AG20443 (cell line): ENCODE data around the gene UBA1.
"Not testable (repeated sequence)": the region's sequence is repeated elsewhere in the genome, so short reads cannot be mapped to it uniquely, and the experiment has no call there.

ENCODE experiments used
- DNase-seq: peaks from one replicate; pipeline ENCODE4 v3.0.0; 2012; ENCODE audit warnings: low spot score, mixed read lengths

UBA1 gene

DNA sequence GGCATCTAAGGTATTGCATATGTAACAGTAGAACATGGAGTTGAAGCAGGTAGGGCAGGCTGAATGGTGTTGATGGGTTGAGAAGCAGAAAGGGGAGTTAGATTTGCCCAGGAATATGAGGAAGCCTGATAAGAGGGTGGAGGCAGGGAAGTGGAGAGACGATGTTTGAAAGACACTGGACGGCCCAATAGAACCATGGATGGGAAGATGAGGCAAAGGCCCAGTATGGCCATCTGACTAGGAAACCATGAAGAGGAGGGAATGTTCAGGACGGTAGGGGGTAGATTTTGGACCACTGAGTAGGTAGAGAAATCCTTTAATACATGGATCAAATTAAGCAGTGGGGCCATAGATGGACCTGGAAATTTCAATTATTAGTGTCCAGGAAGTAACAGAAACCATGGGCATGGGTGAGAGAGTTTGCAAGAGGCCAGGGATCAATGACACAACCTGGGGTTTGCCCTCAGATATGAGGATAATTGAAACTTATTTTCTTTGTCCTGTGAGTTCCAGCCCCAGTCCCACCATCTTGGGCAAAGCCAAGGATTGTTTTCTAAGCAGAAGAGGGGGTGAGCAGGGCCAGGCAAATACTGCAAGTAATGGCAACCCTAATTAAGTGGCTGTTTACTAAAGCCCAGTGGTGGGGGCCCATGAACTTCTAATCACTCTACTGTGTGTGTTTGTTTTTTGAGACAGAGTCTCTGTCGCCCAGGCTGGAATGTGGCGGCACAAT is 36.7 kb downstream of the UBA1 start:
- no peak for DNase-seq

DNA sequence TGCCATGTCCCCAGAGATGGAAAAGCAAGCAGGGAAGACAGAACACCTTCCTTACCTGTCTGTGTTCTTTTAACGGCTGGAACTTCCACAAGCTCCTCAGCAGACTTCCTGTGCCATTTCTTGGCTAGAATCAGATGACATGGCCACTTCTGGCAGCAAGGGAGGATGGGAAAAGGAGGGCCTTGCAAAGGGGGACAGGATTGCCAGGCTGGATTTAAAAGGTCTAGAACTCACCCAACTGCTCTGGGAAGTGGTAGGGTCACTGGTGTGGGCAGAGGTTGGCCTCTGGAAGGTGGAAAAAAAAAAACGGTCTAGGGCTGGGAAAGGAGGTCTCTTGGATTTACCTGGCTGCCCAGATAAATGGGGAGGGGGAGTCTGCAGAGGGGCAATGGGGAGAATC is 37.5 kb downstream of the UBA1 start:
- no peak for DNase-seq

DNA sequence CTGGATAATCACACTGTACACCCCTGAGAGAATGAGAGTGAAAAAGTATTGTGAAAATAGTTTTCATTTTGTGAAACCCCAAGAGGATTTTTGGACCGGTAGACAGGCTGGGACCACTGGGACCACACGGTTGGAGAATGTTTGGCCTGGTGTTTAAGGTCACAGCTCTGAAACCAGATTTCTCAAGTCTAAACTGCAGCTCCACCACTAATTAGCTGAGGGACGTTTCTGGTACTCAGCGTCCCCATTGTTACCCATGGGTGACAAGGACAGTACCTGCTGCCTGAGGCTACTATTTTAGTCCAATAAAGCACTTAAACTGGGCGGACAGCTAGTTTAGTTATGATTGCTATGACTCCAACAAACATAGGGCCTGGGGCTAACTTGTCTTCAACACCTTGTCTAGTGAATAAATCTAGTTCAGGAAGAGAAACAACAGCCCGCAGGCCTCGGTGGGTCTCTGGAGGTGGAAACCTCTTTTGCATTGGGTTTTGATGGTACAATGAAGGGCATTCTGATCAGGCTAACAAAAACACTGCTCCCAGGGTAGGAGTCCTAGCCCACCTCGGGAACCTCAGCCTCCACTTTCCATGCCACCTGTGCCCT is 38.7 kb downstream of the UBA1 start:
- DNase-seq: no peak

DNA sequence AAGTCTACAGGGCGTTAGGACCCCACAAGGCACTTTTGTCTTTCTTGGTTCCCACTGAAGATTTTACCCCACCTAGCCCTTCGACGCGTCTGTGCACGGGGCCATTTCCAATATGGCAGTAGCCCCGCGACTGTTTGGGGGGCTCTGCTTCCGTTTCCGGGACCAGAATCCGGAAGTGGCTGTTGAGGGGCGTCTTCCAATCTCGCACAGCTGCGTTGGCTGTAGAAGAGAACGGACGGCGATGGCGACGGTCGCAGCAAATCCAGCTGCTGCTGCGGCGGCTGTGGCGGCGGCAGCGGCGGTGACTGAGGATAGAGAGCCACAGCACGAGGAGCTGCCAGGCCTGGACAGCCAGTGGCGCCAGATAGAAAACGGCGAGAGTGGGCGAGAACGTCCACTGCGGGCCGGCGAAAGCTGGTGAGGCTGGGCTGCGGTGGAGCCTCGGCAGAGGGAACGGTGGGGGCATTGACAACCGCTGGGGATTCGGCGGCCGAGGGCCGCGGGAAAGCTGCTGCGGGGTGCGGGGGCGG is 39.2 kb downstream of the UBA1 start, which contains the start of gene USP11:
USP11 (plus strand) TSS at position 207 of the 530 bp plus-strand sequence; CDS start at position 242, 35 bp downstream.
- DNase-seq: peak; percentile 33

DNA sequence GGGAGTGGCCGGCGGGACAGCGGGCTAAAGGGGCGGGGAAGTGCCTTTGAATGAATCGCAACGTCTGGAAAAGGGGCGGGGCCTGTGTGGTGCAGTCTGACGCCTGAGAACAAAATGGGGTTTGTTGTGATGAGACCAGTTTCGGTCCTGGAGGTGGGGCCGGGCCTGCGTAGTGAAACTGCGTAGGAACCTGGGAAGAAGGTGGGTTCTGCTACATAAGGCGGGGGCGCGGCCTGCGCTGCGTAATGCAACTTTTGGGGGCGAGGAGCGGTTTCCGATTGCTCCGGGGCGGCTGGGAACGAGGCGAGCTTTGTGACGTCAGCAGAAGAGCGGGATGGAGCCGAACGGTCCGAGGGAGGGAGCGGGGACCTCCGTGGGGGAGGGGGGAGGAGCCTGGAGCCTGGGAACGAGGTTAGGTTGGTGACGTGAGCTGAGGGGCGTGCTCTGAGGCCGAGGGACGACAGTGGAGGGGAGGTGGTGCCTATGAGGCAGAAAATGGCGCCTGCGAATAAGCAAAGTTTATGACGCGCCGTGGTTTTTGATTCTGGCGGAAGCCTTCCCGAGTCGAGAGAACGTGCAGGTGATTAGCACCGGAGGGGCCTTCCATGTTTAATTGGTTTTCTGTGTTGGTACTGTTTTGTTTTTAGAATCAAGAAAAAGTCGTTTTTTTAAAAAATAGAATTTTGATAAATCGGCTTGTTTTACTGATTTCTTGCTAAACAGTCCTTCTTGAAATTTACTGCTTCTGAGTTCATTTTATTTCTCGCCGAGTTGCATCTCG is 39.9 kb downstream of the UBA1 start:
- DNase-seq: peak; percentile 90

DNA sequence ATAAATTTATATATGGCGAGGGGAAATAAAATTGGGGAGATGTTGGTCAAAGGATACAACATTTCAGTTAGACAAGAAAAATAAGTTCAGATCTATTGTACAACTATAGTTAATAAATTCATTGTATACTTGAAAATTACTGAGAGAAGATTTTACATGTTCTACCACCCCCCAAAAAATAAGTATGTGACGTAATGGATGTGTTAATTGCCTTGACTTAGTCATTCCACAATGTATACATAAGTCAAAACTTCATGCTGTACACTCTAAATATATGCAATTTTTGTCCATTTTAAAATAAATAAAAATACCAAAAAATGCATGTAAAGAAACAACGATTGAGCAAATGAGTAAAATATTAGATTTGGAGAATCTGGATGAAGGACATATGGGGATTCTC is 41.0 kb downstream of the UBA1 start:
- DNase-seq: no peak

DNA sequence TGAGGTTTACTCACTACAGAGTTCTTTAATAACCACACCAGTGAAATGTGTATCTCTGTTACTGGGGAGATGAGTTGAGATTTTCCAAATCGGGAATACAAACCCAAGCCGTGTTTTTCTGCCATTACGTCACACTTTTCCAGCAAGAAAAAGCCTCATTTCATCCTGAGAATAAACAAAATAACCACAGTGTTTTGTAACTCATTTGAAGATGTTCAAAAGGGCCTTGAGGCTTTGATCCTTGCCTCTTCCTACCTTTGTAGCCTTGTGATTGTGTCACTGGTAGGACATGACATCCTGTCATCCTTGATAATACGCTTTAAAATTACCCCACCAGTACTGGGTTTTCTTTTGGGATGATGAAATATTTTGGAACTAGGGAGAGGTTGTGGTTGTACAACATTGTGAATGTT is 42.1 kb downstream of the UBA1 start:
- DNase-seq: no peak

DNA sequence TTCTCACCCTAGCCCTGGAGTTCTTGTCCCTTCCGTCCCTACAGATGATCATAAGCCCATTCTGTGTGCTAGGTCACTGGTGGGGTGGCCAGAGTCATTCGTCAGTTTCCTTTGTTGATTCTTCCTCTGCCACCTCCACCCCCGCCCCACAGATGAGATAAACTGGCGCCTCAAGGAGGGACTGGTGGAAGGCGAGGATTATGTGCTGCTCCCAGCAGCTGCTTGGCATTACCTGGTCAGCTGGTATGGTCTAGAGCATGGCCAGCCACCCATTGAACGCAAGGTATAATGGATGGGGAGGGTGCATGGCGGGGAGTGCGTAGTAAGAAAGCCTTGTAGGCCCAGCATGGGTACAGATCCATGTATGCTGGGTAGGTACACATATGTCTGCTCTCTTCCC is 45.6 kb downstream of the UBA1 start:
- DNase-seq: no peak

DNA sequence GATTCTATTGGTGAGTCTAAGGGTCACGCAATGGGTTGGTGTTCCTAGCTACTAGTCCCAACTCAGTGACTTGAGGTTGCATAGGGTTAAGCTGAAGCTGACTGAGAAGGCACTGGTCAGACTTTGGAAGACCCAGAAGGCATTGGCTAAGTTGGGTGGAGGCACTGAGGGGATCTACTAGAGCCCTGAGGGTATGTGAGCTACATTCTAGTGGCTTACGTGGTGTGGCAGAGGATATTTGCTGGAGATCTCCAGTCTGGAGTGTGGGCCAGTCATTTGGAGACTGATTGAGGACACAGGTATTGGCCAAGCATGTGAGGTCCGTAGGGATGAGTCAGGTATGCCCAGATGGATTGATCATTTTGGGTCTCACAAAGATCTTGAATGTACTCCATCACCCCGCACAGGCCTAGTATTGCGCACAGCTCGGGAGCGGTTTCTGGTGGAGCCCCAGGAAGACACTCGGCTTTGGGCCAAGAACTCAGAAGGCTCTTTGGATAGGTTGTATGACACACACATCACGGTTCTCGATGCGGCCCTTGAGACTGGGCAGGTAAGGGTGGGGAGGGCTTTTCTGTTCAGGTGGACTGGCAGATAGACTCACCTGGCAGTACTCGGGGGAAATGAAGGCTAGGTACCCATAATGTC is 46.4 kb downstream of the UBA1 start:
- no peak for DNase-seq

DNA sequence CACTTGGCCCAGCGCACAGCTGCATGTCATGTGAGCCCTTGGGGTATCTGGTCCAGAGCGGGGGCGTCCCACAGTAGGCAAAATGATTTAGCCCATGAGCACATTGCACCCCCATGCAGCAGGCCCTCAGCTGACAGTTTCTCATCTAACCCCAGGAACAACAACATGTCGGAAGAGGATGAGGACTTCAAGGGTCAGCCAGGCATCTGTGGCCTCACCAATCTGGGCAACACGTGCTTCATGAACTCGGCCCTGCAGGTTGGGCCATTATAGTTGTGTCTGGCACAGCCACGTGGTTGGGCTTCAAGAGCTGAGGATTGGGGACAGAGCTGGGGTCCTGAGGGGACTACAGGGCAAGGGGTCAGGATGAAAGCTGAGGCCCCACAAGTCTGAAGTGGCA is 47.0 kb downstream of the UBA1 start:
- DNase-seq: no peak

DNA sequence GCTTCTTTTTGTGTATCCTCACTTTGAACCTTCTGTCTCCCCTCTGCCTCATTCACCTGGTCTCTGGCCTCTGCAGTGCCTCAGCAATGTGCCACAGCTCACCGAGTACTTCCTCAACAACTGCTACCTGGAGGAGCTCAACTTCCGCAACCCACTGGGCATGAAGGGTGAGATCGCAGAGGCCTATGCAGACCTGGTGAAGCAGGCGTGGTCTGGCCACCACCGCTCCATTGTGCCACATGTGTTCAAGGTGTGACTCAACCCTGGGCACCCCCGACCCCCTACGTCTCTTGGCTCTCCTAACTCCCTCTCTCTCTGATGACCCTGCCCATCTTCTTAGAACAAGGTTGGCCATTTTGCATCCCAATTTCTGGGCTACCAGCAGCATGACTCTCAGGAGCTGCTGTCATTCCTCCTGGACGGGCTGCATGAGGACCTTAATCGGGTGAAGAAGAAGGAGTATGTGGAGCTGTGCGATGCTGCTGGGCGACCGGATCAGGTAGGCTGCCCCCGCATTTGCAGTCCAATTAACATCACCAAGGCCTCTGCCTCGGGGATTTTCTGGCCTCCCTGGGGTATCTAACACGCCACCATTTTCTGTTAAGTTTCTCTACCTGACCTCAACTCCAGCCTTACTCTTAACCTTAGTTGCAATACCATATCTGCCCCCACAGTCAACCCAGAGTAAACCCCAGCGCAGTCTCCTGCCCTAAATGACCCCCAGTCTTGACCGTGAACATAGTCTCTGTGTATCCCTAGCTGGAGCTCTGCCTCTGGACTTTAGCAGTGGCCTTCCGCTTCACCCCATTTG is 47.8 kb downstream of the UBA1 start:
- no peak for DNase-seq

DNA sequence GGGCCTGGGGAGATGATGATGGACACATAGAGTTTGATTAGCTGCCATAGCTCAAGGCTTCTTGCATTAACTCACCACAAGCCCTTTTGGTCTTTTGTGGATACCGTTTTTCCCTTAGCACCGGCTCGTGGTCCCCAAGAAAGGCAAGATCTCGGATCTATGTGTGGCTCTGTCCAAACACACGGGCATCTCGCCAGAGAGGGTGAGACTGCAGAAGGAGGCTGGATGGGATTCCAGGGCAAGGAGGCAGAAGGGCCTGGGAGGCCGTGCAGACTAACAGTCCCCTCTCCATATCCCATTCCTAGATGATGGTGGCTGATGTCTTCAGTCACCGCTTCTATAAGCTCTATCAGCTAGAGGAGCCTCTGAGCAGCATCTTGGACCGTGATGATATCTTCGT is 48.7 kb downstream of the UBA1 start:
- DNase-seq: no peak

DNA sequence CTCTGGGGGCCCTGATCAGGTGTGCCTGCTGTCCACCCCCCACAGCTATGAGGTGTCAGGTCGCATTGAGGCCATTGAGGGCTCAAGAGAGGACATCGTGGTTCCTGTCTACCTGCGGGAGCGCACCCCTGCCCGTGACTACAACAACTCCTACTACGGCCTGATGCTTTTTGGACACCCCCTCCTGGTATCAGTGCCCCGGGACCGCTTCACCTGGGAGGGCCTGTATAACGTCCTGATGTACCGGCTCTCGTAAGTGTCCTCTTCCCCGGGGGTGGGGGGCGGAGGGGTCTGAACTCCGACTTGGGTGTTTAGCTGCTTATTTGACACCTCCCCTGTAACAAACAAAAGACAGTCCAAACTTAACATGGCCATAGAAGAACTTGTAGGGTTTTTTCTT is 49.7 kb downstream of the UBA1 start:
- no peak for DNase-seq

DNA sequence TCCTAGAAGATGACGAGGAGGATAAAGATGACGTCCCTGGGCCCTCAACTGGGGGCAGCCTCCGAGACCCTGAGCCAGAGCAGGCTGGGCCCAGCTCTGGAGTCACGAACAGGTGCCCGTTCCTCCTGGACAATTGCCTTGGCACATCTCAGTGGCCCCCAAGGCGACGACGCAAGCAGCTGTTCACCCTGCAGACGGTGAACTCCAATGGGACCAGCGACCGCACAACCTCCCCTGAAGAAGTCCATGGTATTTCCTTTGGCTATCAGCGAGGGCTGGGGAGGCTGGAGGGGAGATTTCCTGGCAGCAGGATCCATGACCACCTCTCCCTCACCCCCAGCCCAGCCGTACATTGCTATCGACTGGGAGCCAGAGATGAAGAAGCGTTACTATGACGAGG is 51.0 kb downstream of the UBA1 start:
- DNase-seq: no peak

DNA sequence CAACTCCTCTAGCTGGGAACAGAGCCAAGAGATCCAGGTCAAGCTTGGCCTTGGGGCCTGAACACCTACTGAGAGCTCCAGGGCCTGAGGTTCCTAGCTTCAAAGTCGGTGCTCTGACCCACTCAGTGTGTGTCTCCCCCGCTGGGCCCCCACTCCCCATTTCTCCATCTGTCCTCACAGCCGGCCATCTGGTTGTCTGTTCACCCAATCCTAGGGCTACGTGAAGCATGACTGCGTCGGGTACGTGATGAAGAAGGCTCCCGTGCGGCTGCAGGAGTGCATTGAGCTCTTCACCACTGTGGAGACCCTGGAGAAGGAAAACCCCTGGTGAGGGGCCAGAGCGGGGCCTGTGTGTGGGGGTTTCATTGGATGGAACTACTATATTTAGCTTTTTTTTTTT is 51.5 kb downstream of the UBA1 start:
- DNase-seq: no peak

DNA sequence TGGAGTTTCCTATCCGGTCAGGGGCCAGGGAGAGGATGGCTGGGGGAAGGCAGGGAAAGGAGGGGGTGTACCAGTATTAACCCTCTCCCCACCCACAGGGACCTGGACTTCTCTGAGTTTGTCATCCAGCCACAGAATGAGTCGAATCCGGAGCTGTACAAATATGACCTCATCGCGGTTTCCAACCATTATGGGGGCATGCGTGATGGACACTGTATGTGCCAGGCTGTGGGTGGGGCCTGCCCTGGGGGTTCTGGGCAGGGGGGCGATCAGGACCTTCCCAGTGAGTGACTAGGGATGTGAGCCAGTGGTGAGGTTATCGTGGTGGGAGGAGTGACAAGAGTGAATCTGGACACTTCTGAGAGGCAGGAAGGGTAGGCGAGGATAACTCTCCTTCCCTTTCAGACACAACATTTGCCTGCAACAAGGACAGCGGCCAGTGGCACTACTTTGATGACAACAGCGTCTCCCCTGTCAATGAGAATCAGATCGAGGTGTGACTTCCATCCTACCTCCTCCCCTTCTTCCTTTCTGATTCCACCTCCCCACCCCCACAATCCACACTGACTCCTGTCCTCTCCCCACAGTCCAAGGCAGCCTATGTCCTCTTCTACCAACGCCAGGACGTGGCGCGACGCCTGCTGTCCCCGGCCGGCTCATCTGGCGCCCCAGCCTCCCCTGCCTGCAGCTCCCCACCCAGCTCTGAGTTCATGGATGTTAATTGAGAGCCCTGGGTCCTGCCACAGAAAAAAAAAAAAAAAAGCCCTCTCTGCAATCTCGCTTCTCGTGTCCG is 53.8 kb downstream of the UBA1 start:
- peak; percentile 40 for DNase-seq

DNA sequence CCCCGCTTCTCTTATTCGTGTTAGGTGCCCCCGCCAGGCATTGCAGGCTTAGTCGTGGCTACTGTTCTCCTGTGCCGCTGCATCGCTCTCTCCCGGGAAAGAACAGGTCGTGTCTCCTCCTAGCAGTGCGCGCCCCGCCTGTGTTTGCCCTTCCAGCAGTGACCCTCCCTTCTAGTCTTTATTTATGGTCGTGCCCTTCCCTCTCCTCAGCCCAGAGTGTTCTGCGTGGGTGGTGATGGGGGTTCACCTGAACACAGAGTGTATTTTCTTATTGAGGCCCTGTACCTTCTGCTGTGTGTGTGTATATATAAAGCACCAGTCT is 54.3 kb downstream of the UBA1 start:
- no peak for DNase-seq

DNA sequence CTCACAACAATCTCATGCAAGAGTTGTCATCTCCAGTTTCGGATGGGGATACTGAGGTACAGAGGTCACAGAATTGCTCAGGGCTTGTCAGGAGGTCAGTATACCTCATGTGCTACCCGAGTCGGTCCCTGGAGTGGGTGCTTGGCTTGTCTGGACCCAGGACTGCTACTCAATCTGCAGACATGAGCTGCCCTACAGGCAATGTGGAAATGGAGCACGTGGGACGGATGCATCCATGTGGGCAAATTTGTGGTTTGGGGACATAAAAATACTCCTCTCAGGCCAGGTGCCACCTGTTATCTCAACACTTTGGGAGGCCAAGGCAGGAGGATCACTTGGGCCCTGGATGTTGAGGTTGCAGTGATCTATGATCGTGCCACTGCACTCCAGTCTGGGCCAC is 54.9 kb downstream of the UBA1 start:
- no peak for DNase-seq

DNA sequence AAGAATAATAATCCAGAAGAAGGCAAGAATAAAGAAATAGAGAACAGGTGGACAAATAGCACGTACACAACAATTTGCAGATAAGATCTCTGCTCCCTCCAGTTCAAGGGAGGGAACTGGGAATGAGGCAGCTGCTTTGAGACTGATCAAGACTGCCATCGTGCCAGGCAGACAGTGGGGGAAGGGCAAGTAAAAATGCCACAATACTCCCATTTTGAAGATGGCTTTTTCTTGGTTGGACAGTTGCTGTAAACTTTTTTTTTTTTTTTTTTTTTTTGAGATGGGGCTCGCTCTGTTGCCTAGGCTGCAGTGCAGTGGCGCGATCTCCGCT is 56.4 kb downstream of the UBA1 start:
- no peak for DNase-seq

DNA sequence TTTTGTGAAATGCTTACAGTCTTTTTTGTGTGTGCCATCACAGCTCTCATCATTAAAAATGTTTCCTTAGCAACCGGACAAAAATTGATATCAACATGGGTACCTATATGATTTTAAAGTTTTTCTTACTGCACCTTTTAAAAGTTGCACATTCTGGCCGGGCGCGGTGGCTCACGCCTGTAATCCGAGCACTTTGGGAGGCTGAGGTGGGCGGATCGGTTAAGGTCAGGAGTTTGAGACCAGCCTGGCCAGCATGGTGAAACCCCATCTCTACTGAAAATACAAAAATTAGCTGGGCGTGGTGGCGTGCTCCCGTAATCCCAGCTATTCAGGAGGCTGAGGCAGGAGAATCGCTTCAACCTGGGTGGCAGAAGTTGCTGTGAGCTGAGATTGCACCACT is 64.0 kb downstream of the UBA1 start:
- not testable (repeated sequence) for DNase-seq
